GM12864 (cell line): ENCODE measurements around the gene HEY2.

Source experiments
- DNase-seq: peaks from one replicate; pipeline ENCODE4 v3.0.0-alpha.2; 2011; ENCODE audit warnings: low read depth
- H3K4me3 ChIP-seq: 2 replicates; pipeline ENCODE4 v1.5.1; 2011; ENCODE audit warnings: mild to moderate bottlenecking, low read depth, low read length, control low read depth
- CTCF ChIP-seq: IDR thresholded peaks from 2 replicates; pipeline ENCODE4 v1.5.1; 2011; ENCODE audit warnings: low read depth, mild to moderate bottlenecking, moderate library complexity, low read length, control low read depth, inconsistent platforms; ENCODE audit errors: missing control alignments

Gene HEY2

GRCh38 chr6:125717120-125717731, 32.2 kb upstream of the HEY2 start:
- DNase-seq = peak; percentile 21
- H3K4me3 ChIP-seq = no peak overlapping the region
- TF ChIP-seq CTCF = no peak

- no peak for TF ChIP-seq CTCF
- no peak for DNase-seq
- no peak overlapping the region for H3K4me3 ChIP-seq
These were observed 31.3 kb upstream of the HEY2 start for GRCh38 chr6:125718109-125718508.

- DNase-seq = no peak
- H3K4me3 ChIP-seq = no peak overlapping the region
These were observed 26.5 kb upstream of the HEY2 start for GRCh38 chr6:125722886-125723285.

GRCh38 chr6:125727216-125727615, 22.2 kb upstream of the HEY2 start:
- H3K4me3 ChIP-seq = no peak overlapping the region
- TF ChIP-seq CTCF = no peak
- no peak for DNase-seq

More at GRCh38 chr6:125722886-125723285, 26.5 kb upstream of the HEY2 start:
- no peak for TF ChIP-seq CTCF

- H3K4me3 ChIP-seq = no peak overlapping the region
- TF ChIP-seq CTCF = no peak
- DNase-seq = no peak
These were observed 20.7 kb upstream of the HEY2 start for GRCh38 chr6:125728739-125729138.

GRCh38 chr6:125729983-125730382, 19.4 kb upstream of the HEY2 start:
- TF ChIP-seq CTCF = no peak
- DNase-seq = no peak
- H3K4me3 ChIP-seq = no peak overlapping the region

- no peak for TF ChIP-seq CTCF
- DNase-seq = no peak
- no peak overlapping the region for H3K4me3 ChIP-seq
These were observed 17.0 kb upstream of the HEY2 start for GRCh38 chr6:125732398-125732797.
